Fibroblast of lung (primary cell): ENCODE measurements around the gene UIMC1.

Source experiments
- CTCF ChIP-seq, 2 donors: IDR thresholded peaks in 1 of 2; conservative IDR thresholded peaks in 1 of 2; 1 replicate in 1 of 2; 2 replicates in 1 of 2; pipeline ENCODE4 v1.5.1; 2011 to 2012; ENCODE audit warnings: low read length in 2 of 2, control low read depth in 1 of 2, inconsistent platforms in 1 of 2, low read depth in 1 of 2, mild to moderate bottlenecking in 1 of 2
- EZH2 ChIP-seq: IDR thresholded peaks from 2 replicates; pipeline ENCODE4 v1.5.1; 2012; ENCODE audit warnings: low read length, control low read depth, mild to moderate bottlenecking; ENCODE audit errors: missing control alignments

GRCh38 chr5:177035976-177036375 is 29.4 kb upstream of the UIMC1 start:
- TF ChIP-seq CTCF (conservative IDR thresholded peaks at IDR 0.05 in 1 of 2, IDR thresholded peaks at IDR 0.05 in 1 of 2; ENCODE audit: low read depth in 1 of 2, low read length in 2 of 2) = no peak
- no peak for TF ChIP-seq EZH2
